GM12801 (cell line): ENCODE data around the gene CNTFR.

Source experiments
- CTCF ChIP-seq: IDR thresholded peaks from one replicate; pipeline ENCODE4 v1.5.1; 2011; ENCODE audit warnings: control low read depth; ENCODE audit not compliant: insufficient read length; ENCODE audit errors: extremely low read depth

Gene CNTFR

GRCh38 chr9:34600908-34601307, 11.4 kb upstream of the CNTFR start:
- TF ChIP-seq CTCF = no peak

GRCh38 chr9:34599546-34599945, 10.0 kb upstream of the CNTFR start:
- TF ChIP-seq CTCF = no peak

GRCh38 chr9:34594177-34594576, 4.7 kb upstream of the CNTFR start:
- TF ChIP-seq CTCF = no peak

GRCh38 chr9:34592895-34593601, 3.5 kb upstream of the CNTFR start:
- no peak for TF ChIP-seq CTCF

- TF ChIP-seq CTCF = no peak
Measured at GRCh38 chr9:34591917-34592866, 2.7 kb upstream of the CNTFR start.

- TF ChIP-seq CTCF = no peak
Measured at GRCh38 chr9:34591248-34591916, 1.9 kb upstream of the CNTFR start.
